ENCODE measurements around the gene MAP6D1.

The MAP6D1 gene

DNA sequence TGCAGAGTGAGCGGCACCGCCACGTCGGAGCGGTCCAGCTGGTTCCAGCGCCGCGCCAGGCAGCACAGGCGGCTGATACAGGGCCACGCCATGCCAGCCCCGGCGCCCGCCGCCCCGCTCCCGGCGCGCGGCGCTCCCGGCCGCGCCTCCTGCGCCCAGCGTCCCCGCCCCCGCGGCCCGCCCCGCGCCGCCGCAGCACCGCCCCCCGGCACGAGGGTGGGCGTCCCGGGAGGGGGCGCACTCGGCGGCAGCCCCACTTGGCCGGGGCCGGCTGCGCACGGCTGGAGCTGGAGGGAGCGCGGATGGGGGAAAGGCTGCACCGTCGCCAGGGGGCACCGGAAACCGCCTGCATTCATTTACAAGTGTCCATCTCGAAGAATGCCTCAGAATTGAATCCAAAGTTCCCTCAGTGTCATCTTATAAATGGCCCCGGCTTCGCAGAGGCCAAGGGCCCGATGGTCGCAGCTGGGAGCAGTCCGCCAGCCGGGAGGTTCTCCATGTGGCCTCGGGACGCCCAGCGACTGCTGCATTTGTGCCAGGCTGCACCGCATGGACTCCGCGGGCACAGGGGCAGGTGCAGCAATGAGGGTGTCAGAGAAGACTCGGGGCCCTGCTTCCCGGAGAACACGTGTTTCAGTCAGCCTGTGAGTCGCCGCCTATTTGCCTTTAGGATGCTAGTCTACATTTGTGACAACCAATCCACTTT, at the start of gene MAP6D1:
Gene MAP6D1, minus strand, starts transcription at position 122 of the 706 bp plus-strand sequence. Its CDS starts 30 bp downstream, at position 92.
- peak; percentile 20 for DNase-seq (ENCODE audit: low read depth)

DNA sequence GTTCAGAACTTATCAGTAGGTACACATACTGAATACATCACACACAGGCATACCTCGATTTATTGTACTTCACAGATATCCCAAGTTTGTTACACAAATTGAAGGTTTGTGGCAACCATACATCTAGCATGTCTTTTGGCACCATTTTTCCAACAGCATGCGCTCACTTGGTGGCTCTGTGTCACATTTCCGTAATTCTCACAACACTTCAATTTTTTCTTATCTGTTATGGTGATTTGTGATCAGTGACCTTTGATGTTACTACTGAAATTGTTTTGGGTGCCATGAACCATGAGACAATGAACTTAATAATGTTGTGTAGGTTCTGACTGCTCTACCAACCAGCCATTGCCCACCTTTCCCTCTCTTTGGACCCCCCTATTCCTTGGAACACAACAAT, 48.5 kb upstream of the MAP6D1 start:
- no peak for DNase-seq (ENCODE audit: low read depth)

DNA sequence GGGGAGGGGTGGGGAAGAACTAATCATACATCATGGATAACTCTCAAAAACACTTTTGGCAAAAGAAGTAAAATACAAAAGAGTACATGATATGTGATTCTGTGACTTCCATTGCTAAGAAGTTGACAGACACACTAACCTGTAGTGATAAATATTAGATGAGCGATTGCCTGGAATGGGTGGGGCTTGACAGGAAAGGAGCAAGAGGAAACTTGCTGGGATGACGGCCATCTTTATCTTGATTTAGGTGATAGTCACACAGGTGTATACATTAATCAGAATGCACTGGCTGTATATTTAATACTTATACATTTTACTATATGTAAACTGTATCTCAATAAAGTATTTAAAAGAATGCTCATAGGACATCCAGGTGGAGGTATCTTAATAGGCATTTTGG, 46.2 kb upstream of the MAP6D1 start:
- DNase-seq (ENCODE audit: low read depth) = no peak

DNA sequence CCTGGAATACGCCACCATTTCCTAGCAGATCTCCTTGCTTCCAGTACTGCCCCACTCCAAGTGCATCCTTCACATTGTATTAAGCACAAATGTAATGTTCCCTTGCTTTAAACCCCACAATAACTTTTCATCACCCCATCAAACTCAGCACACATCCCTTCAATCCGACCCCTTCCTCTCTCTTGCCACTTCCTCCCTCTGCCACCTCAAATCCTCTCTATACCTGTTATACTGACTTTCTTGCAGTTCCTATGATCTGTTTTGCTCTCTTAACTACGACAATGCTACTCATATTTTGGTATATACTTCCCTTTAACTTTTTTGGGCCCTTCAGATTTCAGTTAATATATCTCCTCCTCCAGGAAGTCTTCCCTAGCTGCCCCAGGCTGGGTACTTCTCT, 45.2 kb upstream of the MAP6D1 start:
- no peak for DNase-seq (ENCODE audit: low read depth)

DNA sequence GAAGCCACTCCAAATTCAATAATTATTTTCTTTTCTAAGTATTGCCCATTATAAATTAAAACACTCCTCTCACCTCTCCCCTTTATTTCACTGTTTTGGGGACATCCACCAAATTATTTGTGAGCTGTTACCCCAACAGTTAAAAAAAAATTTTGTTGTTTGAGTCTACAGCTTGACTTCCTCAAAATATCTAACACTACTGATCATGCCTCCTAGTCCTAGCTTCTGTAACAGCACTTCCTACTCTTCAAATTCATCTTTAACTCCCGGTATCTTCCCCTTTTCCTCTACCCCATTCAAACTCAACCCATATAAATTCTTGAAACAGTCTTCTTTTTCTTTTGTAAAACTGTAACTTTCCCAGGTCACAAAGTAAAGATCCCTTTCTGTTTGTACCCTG, 43.4 kb upstream of the MAP6D1 start:
- no peak for DNase-seq (ENCODE audit: low read depth)

DNA sequence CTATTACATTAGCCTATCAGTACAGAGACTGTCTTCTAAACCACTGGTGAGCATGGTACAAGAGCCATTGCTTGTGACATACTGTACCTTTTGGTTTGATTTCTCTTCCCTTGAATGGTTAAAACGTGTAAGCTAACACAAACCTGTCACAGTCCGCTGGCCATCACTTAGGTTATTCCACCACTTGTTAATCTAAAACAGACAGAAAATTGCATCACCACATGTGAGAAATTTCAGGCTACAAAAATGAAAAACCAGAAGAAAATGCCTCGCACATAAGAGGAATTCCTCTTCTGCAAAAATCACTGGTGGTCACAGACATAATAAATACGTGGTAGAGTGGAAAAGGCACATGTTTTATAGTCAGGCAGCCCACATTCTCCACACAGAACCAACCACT, 37.2 kb upstream of the MAP6D1 start:
- DNase-seq (ENCODE audit: low read depth) = no peak

DNA sequence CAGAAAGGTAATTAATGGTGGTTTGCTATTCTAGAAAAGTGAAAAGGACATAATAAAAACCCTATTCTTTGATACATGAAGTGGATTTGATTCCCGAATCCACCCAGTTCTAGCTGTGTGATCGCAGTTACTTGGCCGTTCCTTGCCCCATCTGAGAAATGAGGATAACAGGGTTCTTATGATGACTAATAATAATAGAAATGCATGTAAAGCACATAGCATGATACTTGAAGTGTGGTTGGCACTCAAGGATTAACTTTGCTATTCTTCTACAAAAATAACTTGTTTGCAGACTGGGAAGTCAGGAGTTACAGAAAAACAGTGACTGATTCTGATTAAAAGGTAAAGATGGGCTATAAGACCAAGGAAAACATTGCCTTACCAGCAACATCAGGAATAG, 32.5 kb upstream of the MAP6D1 start:
- no peak for DNase-seq (ENCODE audit: low read depth)

DNA sequence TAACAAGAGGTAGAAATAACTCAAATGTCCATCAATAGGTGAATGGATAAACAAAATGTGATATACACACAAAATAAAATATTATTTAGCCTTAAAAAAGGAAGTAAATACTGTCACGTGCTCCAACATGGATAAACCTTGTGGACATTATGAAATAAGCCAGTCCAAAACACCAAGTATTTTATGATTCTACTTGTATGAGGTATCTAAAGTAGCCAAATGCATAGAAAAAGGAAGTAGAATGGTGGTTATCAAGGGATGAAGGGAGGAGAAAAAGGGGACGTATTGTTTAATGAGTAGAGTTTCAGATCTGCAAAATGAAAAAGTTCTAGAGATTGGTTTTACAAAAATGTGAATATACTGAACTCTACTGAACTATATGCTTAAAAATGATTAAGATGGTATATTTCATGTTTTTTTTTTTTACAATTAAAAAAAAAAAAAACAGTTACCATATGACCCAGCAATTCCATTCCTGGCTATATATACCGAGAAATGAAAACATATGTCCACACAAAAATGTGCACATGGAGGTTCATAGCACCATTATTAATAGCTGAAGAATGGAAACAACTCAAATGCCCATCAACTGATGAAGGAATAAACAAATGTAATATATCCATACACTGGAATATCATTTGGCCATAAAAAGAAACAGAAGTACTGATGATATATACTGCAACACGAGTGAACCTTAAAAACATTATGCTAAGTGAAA, 29.1 kb upstream of the MAP6D1 start:
- DNase-seq (ENCODE audit: low read depth) = no peak

DNA sequence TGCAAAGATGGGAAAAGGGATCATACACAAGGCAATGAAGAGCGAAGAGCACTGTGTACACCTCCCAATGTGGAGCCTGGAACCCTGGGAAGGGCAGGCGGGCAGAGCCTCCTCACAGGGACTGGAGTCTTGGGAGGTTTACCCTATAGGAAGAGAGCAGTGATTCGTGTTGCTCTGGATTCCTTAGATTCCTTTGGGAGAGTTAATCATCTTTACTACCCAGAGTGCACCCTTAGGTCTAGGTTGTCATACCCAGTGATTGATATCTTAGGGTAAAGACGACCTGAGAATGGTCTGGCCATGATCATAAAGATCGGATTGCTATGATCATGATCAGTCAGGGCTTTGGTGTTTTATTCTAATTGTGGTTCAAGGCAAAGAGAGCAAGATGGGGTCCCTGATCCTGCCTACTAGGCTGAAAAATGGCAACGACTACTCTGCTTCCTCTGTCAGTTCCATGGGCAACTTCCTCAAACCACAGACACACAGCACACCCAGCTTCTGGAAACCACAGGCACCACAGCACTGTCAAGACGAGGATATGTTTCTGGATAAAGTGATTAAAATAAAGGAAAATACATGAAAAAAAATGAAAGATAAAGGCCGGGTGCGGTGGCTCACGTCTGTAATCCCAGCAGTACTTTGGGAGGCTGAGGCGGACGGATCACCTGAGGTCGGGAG, 20.4 kb upstream of the MAP6D1 start:
- no peak for DNase-seq (ENCODE audit: low read depth)

DNA sequence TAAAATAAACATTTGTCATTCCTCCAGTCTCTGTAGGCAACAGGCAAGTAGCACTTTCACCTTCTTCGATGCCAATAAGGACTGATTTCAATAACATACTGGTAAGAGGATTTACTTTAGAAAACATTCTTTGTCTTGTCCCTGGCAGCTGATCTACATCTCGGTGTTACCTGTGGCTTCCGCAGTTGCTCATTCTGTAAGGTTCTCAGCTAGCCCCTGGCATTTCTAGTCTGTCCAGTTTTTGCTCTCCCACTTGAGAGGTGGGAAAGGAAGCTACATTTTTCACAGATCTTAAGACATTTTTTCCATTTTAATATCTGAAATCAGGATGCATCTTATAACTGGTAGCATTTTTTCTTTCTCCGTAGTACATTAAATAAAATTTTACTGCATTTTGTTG, 19.7 kb upstream of the MAP6D1 start:
- DNase-seq (ENCODE audit: low read depth) = no peak

DNA sequence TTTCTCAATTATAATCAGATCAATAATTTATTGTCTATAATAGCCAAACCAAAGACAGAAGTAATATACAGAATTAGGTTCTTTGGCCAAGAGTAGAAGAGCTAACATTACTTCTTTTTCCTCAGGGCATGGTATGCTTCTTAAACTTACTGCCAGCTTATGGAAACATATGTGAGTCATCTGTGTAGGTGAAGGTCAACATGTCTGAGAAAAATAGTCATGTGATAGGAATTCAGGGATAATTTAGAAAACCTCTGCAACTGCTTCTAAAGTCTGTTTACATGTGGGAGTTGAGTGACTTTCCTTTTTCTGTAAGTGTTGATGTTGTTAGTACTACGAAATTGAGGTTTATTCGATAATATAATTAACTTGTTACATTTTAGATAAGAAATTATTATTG, 19.2 kb upstream of the MAP6D1 start:
- DNase-seq (ENCODE audit: low read depth) = no peak

DNA sequence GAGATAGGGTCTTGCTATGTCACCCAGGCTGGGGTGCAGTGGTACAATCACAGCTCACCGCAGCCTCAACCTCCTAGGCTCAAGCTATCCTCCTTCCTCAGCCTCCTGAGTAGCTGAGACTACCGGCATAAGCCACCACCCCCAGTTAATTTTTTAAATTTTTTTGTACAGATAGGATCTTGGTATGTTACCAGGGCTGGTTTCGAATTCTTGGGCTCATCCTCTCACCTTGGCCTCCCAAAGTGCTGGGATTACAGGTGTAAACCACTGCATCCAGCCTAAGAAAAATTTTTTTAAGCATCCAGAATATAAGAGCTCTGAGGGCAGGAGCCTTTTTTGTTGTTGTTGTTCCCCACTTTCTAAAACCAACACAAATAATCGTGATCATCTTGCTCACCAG, 14.4 kb upstream of the MAP6D1 start:
- no peak for DNase-seq (ENCODE audit: low read depth)

DNA sequence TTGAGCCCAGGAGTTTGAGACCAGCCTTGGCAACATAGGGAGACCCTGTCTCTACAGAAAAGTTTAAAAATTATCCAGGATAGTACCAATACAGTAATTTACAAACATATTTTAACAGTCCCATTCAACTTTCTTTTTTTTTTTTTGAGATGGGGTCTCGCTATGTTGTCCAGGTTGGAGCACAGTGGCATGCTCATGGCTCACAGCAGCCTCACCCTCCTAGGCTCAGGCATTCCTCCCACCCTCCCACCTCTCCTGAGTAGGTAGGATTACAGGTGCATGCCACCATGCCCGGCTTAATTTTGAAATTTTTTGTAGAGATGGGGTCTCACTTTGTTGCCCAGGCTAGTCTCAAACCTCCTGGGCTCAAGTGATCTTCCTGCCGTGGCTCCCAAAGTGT, 12.5 kb upstream of the MAP6D1 start:
- DNase-seq (ENCODE audit: low read depth) = no peak

DNA sequence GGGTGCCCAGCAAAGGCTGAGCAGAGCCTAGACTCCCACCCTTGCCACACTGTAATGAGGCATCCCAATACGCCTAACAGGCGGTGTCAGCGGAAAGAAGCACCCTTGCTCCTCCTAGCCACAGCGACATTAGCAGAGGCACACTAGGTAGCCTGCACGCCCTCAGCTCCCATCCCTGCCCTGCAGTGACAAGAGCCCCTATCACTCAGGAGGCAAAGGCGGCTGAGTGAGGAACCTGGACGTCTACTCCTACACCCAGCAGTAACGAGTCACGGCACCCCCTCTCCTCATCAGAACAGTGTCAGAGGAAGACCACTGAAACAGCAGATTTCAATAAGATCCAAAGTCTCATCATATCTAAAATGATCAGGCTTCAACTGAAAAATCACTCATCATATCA, 12.0 kb upstream of the MAP6D1 start:
- DNase-seq (ENCODE audit: low read depth) = no peak

DNA sequence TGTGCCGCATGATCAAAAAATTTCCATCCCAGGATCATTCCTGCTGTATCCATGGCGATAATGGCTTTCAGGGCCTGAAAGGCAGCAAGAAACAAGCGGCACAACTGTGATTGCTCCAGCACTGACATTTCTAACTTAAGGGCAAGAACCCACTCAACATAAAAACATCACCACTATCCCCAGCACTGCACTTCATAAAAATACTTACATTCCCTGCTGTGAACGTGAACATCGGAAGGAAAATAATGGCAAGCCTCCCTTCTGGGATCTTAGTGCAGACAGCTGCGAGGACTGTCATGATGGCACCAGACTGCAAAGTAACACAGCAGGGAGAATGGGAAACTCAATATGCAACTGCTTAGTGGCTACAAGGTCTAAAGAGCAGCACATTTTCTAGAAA, 8.1 kb upstream of the MAP6D1 start:
- DNase-seq (ENCODE audit: low read depth) = no peak

DNA sequence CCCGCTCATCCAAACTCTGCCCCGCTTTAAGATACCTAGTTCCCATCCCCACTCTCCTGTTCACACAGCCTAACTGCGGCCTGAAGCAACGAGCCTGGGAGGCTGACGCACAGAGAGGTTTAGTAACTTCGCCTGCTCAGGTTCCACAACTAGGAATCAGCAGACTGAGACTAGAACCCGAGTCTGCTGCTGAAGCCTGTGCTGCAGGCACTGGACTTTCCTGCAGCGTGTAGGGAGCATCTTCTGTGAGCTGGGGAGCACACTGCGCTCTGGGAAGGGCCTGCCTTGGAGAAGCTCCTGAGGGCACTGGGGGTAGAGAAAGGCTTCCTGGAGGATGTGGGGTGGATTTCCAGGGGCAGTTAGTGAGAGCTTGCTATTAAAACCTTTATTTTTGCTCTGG, 4.8 kb upstream of the MAP6D1 start:
- DNase-seq (ENCODE audit: low read depth) = no peak

DNA sequence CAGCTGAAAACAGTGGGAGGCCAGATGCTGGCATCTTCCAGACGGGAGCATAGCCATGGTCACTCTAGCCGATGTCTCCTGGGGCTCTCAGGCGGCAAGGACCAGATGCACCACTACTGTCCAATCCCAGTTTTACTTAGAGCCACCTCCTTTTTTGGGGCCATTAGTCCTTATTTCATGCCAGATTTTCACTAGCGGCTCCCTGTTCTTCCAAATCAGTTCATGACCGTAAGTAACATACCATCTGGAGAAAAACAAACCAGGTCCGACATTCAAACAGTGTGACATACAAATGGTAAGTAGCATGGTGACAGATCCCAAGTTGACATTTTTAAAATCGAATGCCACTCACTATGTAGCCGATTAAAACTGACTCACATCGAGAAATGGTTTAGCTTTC, 4.1 kb upstream of the MAP6D1 start:
- DNase-seq (ENCODE audit: low read depth) = no peak

DNA sequence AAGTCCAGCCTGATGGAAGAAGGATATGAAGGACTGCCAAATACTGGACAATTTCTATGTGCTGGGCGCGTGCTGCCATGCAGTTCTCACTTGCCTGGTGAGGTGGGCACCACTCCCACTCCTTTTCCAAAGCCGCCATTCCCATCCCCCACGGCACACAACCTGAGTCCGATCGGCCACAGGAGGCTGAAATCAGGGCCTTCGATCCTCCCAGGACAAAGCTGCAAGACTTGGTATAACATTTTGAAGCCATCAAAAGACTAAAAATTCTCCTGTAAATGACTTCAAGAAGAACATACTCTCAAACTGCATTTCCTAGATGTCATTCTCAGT, 3.1 kb upstream of the MAP6D1 start:
- no peak for DNase-seq (ENCODE audit: low read depth)

DNA sequence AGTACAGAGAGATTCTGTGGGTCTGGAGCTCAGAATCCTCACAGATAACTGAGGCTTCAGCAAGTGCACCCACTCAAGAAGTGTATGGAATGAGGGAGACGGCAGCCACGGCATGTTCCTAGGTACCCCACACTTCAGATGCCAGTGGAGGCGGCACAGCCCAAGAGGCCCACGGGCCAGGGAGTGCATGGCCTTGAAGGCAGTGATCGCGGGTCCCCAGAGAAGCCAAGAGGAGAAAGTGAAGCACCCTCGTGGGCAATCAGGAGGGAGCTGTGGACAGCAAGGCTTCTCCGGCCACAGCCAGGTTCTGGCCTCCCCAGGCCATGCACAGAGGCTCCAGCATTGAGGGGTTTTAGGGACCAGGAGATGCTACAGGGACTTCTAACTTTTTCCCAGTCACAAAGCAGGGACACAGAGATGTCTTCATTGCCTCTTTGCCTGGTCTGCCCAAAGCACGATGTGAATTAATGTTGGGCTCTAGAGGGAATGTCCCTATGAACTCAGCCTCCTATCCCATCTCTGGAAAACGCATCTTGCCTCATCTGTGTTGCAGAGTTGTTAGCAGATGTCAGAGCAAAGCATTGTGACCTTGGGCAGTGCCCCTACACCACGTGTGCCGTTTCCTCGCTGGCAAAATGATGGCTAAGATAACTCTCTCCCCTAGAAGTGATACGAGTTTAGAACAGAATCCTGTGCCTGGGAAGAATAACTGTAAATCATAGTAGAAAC, 2.6 kb upstream of the MAP6D1 start:
- no peak for DNase-seq (ENCODE audit: low read depth)

DNA sequence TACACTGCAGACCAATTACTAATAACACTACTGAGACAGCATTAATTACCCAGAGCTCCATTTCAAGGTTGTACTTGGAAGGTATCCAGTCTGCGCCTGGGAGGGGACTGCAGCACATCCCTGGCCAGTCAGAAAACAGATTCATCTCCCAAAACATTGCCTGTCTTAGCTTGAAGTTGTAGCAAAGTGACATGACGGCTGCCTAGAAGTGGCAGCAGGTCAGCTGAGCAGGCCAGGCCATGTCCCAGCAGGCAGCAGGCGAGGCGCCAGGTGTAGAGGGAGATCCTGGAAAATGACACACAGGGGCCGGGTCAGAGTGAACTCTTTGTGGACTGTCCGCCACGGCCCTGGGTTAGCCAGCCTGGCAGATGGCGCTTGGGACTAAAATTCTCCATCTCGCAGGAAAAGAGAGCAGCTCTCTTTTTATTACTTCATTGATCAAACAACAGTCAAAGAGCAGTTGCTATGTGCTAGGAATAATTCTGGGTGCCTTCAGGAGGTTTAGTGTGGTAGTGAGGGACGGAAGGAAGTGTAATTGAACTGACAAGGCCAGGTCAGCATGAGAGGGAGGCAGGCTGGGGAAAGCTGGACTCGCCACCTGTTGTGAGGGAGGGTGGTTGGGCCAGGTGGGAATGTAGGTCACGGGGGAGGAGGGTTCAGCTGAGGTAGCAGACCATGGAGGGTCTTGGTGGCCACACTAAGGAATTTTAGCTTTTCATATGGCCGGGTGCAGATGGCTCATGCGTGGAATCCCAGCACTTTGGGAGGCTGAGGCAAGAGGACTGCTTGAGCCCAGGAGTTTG, 1.3 kb upstream of the MAP6D1 start:
- DNase-seq (ENCODE audit: low read depth) = no peak

DNA sequence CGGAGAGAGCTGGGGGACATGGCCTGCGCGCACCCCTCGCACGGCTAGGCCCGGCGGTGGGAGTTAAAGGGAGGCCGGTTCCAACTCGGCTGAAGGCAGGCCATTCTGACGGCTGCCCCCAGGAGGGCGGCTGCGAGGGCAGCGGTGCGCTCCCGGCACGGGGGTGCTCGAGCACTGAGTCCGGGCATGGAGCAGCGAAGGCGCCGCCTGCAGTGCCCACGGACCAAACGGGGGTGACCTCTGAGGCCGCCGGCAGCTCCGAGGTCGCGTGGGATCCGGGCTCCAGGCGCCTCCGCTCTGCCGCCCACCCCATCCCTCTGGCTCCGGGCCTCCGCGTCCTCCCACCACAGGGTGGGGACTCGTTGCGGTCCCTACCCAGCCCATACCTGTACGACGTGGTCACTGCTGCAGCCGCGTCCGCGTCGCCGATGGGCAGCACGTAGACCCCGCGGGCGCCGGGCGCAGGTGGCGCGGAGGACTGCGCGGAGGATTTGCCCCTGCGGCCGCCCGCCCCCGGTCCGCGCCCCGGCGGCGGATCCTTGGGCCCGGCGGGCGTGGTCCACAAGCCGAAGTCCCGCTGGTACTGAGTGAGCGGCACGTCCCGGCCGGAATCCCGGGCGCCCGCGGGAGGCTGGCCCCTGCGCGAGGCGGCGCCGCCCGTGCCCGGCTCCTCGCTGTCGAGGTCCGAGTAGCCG, 469 bp downstream of the MAP6D1 start:
- DNase-seq (ENCODE audit: low read depth) = peak; percentile 8

Data from stimulated activated CD4-positive, alpha-beta T cell treated with anti-CD3 and anti-CD28 coated beads, Interleukin-2, amount 100 ng/mL, for 4 hours (primary cell).